CD8-positive, alpha-beta memory T cell (primary cell): ENCODE measurements around the gene STARD5. TPM values are rescaled to one million over a fixed set of nuclear protein-coding genes. Genes with fewer than 3 reads are reported as not detected.

ENCODE experiments used
- CTCF ChIA-PET: fragments of 350-600 bp; sonication (Branson Sonifier 250); formaldehyde crosslinking; loops from one replicate; lab custom pipeline; 2021; ENCODE audit warnings: antibody characterized with exemption; lab: Charles Lee
- POLR2A ChIA-PET: fragments of 350-600 bp; sonication (Branson Sonifier 250); formaldehyde crosslinking; loops from one replicate; lab custom pipeline; 2021; ENCODE audit warnings: antibody characterized with exemption; lab: Charles Lee
- DNase-seq, 5 donors: peaks; one replicate each; pipeline versions ENCODE4 v3.0.0 to v3.0.0-alpha.2; 2020 to 2022; ENCODE audit warnings: mixed read lengths in 1 of 5
- H3K27ac ChIP-seq: one replicate; pipeline ENCODE4 v1.7.0; 2013; ENCODE audit warnings: low read depth, mild to moderate bottlenecking, low read length, moderate library complexity
- H3K27me3 ChIP-seq: 2 replicates; pipeline ENCODE4 v1.7.0; 2013; ENCODE audit warnings: low read length, mild to moderate bottlenecking; ENCODE audit not compliant: insufficient read depth, poor library complexity, severe bottlenecking
- H3K36me3 ChIP-seq: 2 replicates; pipeline ENCODE4 v1.7.0; 2013; ENCODE audit warnings: mild to moderate bottlenecking, low read length, moderate library complexity; ENCODE audit not compliant: insufficient read depth
- H3K4me1 ChIP-seq: 2 replicates; pipeline ENCODE4 v1.7.0; 2013; ENCODE audit warnings: mild to moderate bottlenecking, low read length, moderate library complexity; ENCODE audit not compliant: insufficient read depth
- H3K4me3 ChIP-seq: 2 replicates; pipeline ENCODE4 v1.7.0; 2013; ENCODE audit warnings: mild to moderate bottlenecking, low read length
- H3K9me3 ChIP-seq: 2 replicates; pipeline ENCODE4 v1.7.0; 2013; ENCODE audit warnings: mild to moderate bottlenecking, low read length
- H3K27ac Mint-ChIP-seq, 8 donors: one replicate each; pipeline ENCODE4 v1.8.0; 2020 to 2021; ENCODE audit warnings: mixed read lengths in 8 of 8, mild to moderate bottlenecking in 6 of 8, inconsistent platforms in 3 of 8, moderate library complexity in 3 of 8
- H3K27me3 Mint-ChIP-seq, 2 donors: one replicate each; pipeline ENCODE4 v1.8.0; 2020 to 2021; ENCODE audit warnings: mixed read lengths in 2 of 2, mild to moderate bottlenecking in 1 of 2, moderate library complexity in 1 of 2
- H3K36me3 Mint-ChIP-seq, 3 donors: one replicate each; pipeline ENCODE4 v1.8.0; 2020 to 2021; ENCODE audit warnings: mixed read lengths in 3 of 3, inconsistent platforms in 1 of 3, mild to moderate bottlenecking in 1 of 3
- H3K4me1 Mint-ChIP-seq, 3 donors: one replicate each; pipeline ENCODE4 v1.8.0; 2020 to 2021; ENCODE audit warnings: mixed read lengths in 3 of 3, inconsistent platforms in 1 of 3, mild to moderate bottlenecking in 1 of 3
- H3K4me3 Mint-ChIP-seq, 7 donors: one replicate each; pipeline ENCODE4 v1.8.0; 2020 to 2021; ENCODE audit warnings: mixed read lengths in 7 of 7, mild to moderate bottlenecking in 6 of 7, moderate library complexity in 4 of 7, inconsistent platforms in 2 of 7
- H3K9me3 Mint-ChIP-seq, 5 donors: one replicate each; pipeline ENCODE4 v1.8.0; 2020 to 2022; ENCODE audit warnings: mixed read lengths in 5 of 5, mild to moderate bottlenecking in 3 of 5, moderate library complexity in 2 of 5, inconsistent platforms in 1 of 5
- polyA plus RNA-seq: library from polyadenylated mRNA; unstranded; fragments of 300-500 nt; fragmentation: Illumina TruSeq; gene quantifications from one replicate; pipeline ENCODE4 v1.2.3, GENCODE V29; 2021
- total RNA-seq, 2 experiments: library from RNA; stranded (reverse); gene quantifications; one replicate each; pipeline ENCODE4 v1.2.3, GENCODE V29; 2021

Gene STARD5, protein sequence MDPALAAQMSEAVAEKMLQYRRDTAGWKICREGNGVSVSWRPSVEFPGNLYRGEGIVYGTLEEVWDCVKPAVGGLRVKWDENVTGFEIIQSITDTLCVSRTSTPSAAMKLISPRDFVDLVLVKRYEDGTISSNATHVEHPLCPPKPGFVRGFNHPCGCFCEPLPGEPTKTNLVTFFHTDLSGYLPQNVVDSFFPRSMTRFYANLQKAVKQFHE
- total RNA-seq (1 to 10 TPM; 4.4 to 5.8 TPM), polyA plus RNA-seq (2.6 TPM)

- Mint-ChIP-seq H3K36me3 (peaks cover 0 to 24% (median 0%) of the 10 kb centered on the region in 3 donors), H3K4me1 (peaks cover 23 to 42% (median 26%) of the 10 kb centered on the region in 3 donors), H3K27ac (peak within 1 kb of the TSS; percentile 41 to 98 (median 92)), H3K4me3 (peak within 1 kb of the TSS; percentile 85 to 100 (median 95)), H3K9me3 (no peaks in the 10 kb centered on the region), H3K27me3 (no peaks in the 10 kb centered on the region)
- peak within 1 kb of the TSS; percentile 86 for H3K4me3 ChIP-seq
- H3K27ac ChIP-seq = peak within 1 kb of the TSS; percentile 62
- CTCF ChIA-PET = interaction anchor here (0.7 to 2.5 kb wide), 13 partner anchors 11 to 76 kb away, joined by 3 to 20 read pairs (median 5); no protein-coding TSS in a partner anchor
- DNase-seq = peak; percentile 92 to 96 (median 94)
- H3K4me1 ChIP-seq = peaks cover 20% of the 10 kb centered on the region
- H3K36me3 ChIP-seq = no peaks in the 10 kb centered on the region
- no peaks in the 10 kb centered on the region for H3K9me3 ChIP-seq
- H3K27me3 ChIP-seq = no peaks in the 10 kb centered on the region
- POLR2A ChIA-PET = interaction anchor here (0.7 to 1.6 kb wide), 8 partner anchors 9 to 40 kb away, joined by 3 to 9 read pairs (median 5); no protein-coding TSS in a partner anchor
Measured at GRCh38 chr15:81323944-81324881, at the start of gene STARD5. Gene STARD5, minus strand, starts transcription at chr15:81324141. Its CDS starts 42 bp downstream, at chr15:81324099.

GRCh38 chr15:81373176-81373575, 49.2 kb upstream of the STARD5 start:
- Mint-ChIP-seq H3K4me1 (no peaks in the 10 kb centered on the region), H3K27me3 (peaks cover 5 to 7% of the 10 kb centered on the region in 2 donors), H3K4me3 (no peak overlapping the region), H3K9me3 (no peaks in the 10 kb centered on the region), H3K27ac (no peak overlapping the region), H3K36me3 (no peaks in the 10 kb centered on the region)
- CTCF ChIA-PET = no interaction called here
- DNase-seq = no peak
- Histone ChIP-seq H3K27me3 (no peaks in the 10 kb centered on the region), H3K36me3 (no peaks in the 10 kb centered on the region), H3K4me1 (no peaks in the 10 kb centered on the region), H3K27ac (no peak overlapping the region), H3K4me3 (no peak overlapping the region), H3K9me3 (no peaks in the 10 kb centered on the region)
- POLR2A ChIA-PET = no interaction called here

- Mint-ChIP-seq H3K4me3 (no peak overlapping the region), H3K36me3 (no peaks in the 10 kb centered on the region), H3K27ac (no peak overlapping the region), H3K27me3 (peaks cover 3 to 5% of the 10 kb centered on the region in 2 donors), H3K4me1 (no peaks in the 10 kb centered on the region), H3K9me3 (no peaks in the 10 kb centered on the region)
- Histone ChIP-seq H3K4me1 (no peaks in the 10 kb centered on the region), H3K27ac (no peak overlapping the region), H3K27me3 (no peaks in the 10 kb centered on the region), H3K9me3 (no peaks in the 10 kb centered on the region), H3K36me3 (no peaks in the 10 kb centered on the region), H3K4me3 (no peak overlapping the region)
- ChIA-PET POLR2A (no interaction called here), CTCF (no interaction called here)
- DNase-seq = no peak
Measured at GRCh38 chr15:81372575-81372974, 48.6 kb upstream of the STARD5 start.

DNA sequence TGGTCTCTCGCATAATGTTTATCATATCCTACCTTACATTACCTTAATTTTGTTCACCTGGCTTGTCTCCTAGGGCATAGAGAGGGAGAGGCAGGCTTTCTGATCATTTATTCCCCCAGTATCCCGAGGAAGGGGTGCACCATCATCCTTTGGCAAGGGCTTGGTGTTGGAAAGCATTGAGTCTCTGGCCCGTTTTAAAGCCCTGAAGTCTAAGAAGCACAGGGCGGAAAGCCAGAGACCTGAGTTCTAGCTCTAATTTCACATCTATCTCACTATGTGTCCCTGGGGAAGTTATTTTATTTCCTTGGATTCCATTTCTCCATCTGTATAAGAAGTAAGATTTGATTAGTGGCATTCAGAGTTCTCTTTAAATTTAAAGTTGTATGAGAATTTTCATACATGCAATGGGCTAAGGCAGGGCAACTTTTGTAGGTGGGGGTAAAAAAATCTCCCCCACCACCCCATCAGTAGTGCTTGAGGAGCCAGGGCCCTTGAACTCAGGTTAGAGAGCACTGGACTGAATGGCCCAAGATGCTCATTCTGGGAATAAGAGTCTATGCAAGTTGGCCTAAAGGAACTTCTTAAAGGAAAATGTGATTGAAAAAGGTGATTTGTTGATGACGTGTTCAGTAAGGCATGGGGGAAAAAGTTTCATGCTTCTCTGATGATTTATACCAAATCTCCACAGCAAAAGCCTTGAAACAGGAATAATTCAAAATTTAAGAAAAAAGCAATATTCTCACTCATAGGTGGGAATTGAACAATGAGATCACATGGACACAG, 40.0 kb upstream of the STARD5 start:
- Mint-ChIP-seq H3K4me1 (no peaks in the 10 kb centered on the region), H3K9me3 (no peaks in the 10 kb centered on the region), H3K36me3 (peaks cover 0 to 4% (median 2%) of the 10 kb centered on the region in 3 donors), H3K4me3 (no peak overlapping the region), H3K27me3 (peaks cover 3% of the 10 kb centered on the region in 2 donors), H3K27ac (no peak overlapping the region)
- Histone ChIP-seq H3K27ac (no peak overlapping the region), H3K4me3 (no peak overlapping the region), H3K36me3 (no peaks in the 10 kb centered on the region), H3K27me3 (no peaks in the 10 kb centered on the region), H3K4me1 (no peaks in the 10 kb centered on the region), H3K9me3 (no peaks in the 10 kb centered on the region)
- POLR2A ChIA-PET = no interaction called here
- CTCF ChIA-PET = no interaction called here
- DNase-seq = no peak

- Histone ChIP-seq H3K36me3 (no peaks in the 10 kb centered on the region), H3K9me3 (no peaks in the 10 kb centered on the region), H3K27ac (no peak overlapping the region), H3K4me3 (no peak overlapping the region), H3K27me3 (no peaks in the 10 kb centered on the region), H3K4me1 (no peaks in the 10 kb centered on the region)
- CTCF ChIA-PET = no interaction called here
- H3K27ac Mint-ChIP-seq = peak overlapping the region in 1 of 8 donors; percentile 30
- no peak for DNase-seq
- no peaks in the 10 kb centered on the region for H3K9me3 Mint-ChIP-seq
- POLR2A ChIA-PET = no interaction called here
- no peaks in the 10 kb centered on the region for H3K4me1 Mint-ChIP-seq
- peaks cover 3% of the 10 kb centered on the region in 2 donors for H3K27me3 Mint-ChIP-seq
- H3K36me3 Mint-ChIP-seq = peaks cover 0 to 4% (median 2%) of the 10 kb centered on the region in 3 donors
- no peak overlapping the region for H3K4me3 Mint-ChIP-seq
Measured at GRCh38 chr15:81363276-81363675, 39.3 kb upstream of the STARD5 start.

DNA sequence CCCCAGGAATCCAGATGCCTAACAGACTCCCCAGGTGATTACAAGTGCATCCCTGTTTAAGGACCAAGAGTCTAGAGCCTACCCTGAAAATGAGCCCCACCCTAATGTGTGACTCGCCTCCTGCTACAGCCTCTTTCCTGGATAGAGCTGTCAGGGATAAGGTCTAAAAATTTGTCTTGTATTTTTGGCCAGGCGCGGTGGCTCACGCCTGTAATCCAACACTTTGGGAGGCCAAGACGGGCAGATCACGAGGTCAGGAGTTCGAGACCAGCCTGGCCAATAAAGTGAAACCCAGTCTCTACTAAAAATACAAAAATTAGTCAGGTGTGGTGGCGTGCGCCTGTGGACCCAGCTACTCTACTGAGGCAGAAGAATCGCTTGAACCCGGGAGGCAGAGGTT, 38.8 kb upstream of the STARD5 start:
- Mint-ChIP-seq H3K27me3 (peaks cover 3% of the 10 kb centered on the region in 2 donors), H3K27ac (no peak overlapping the region), H3K36me3 (peaks cover 0 to 4% (median 2%) of the 10 kb centered on the region in 3 donors), H3K4me3 (no peak overlapping the region), H3K4me1 (no peaks in the 10 kb centered on the region), H3K9me3 (no peaks in the 10 kb centered on the region)
- H3K27me3 ChIP-seq = no peaks in the 10 kb centered on the region
- no peaks in the 10 kb centered on the region for H3K36me3 ChIP-seq
- no peaks in the 10 kb centered on the region for H3K9me3 ChIP-seq
- DNase-seq = no peak
- CTCF ChIA-PET = interaction anchor here (0.9 kb wide), 1 partner anchor 37 kb away, joined by 3 read pairs; no protein-coding TSS in a partner anchor
- POLR2A ChIA-PET = no interaction called here
- no peaks in the 10 kb centered on the region for H3K4me1 ChIP-seq
- H3K27ac ChIP-seq = no peak overlapping the region
- no peak overlapping the region for H3K4me3 ChIP-seq

GRCh38 chr15:81361891-81362290, 38.0 kb upstream of the STARD5 start:
- no peaks in the 10 kb centered on the region for H3K9me3 Mint-ChIP-seq
- Histone ChIP-seq H3K9me3 (no peaks in the 10 kb centered on the region), H3K27me3 (no peaks in the 10 kb centered on the region), H3K36me3 (no peaks in the 10 kb centered on the region), H3K4me1 (no peaks in the 10 kb centered on the region), H3K4me3 (no peak overlapping the region), H3K27ac (no peak overlapping the region)
- H3K27me3 Mint-ChIP-seq = peaks cover 3% of the 10 kb centered on the region in 2 donors
- peak overlapping the region in 1 of 8 donors; percentile 8 for H3K27ac Mint-ChIP-seq
- ChIA-PET POLR2A (no interaction called here), CTCF (interaction anchor here (0.9 kb wide), 1 partner anchor 38 kb away, joined by 3 read pairs; no protein-coding TSS in a partner anchor)
- DNase-seq = no peak
- H3K36me3 Mint-ChIP-seq = peaks cover 0 to 4% (median 2%) of the 10 kb centered on the region in 3 donors
- no peak overlapping the region for H3K4me3 Mint-ChIP-seq
- no peaks in the 10 kb centered on the region for H3K4me1 Mint-ChIP-seq
